Neural cell (in vitro differentiated cells): ENCODE data around the gene SLC25A30. TPM values are rescaled to one million over a fixed set of nuclear protein-coding genes. Genes with fewer than 3 reads are reported as not detected.
"Not testable (repeated sequence)": the region's sequence is repeated elsewhere in the genome, so short reads cannot be mapped to it uniquely, and the experiment has no call there.

Source experiments
- H2AFZ ChIP-seq: fragments of 200-600, 300-800 bp; sonication (generic), shearing (Covaris generic); 2 replicates; pipeline ENCODE4 v1.6.0; 2014; ENCODE audit warnings: low read depth, mild to moderate bottlenecking, antibody characterized with exemption, low read length, moderate library complexity
- H3F3A ChIP-seq: fragments of 200-600 bp; shearing (Covaris generic); 2 replicates; pipeline ENCODE4 v1.6.1; 2016; ENCODE audit warnings: mild to moderate bottlenecking, moderate library complexity, mixed read lengths, antibody characterized with exemption, low read length; ENCODE audit not compliant: insufficient read depth, poor library complexity, severe bottlenecking
- H3K27ac ChIP-seq: fragments of 200-600, 300-800 bp; sonication (generic), shearing (Covaris generic); 2 replicates; pipeline ENCODE4 v1.5.1; 2014; ENCODE audit warnings: mild to moderate bottlenecking, low read length, moderate library complexity
- H3K27me3 ChIP-seq: fragments of 300-800, 200-600 bp; sonication (generic), shearing (Covaris generic); 2 replicates; pipeline ENCODE4 v1.6.0; 2014; ENCODE audit warnings: mild to moderate bottlenecking, low read depth, low read length, moderate library complexity; ENCODE audit not compliant: insufficient read depth
- H3K36me3 ChIP-seq: fragments of 300-800, 200-600 bp; sonication (generic), shearing (Covaris generic); 2 replicates; pipeline ENCODE4 v1.5.1; 2014; ENCODE audit warnings: mild to moderate bottlenecking, antibody characterized with exemption, low read length, moderate library complexity; ENCODE audit not compliant: insufficient read depth
- H3K4me2 ChIP-seq: fragments of 300-800, 200-600 bp; sonication (generic), shearing (Covaris generic); 2 replicates; pipeline ENCODE4 v1.6.0; 2014; ENCODE audit warnings: mild to moderate bottlenecking, low read length
- H3K4me3 ChIP-seq: fragments of 300-800, 200-600 bp; sonication (generic), shearing (Covaris generic); 2 replicates; pipeline ENCODE4 v1.5.1; 2014; ENCODE audit warnings: mild to moderate bottlenecking, low read length, moderate library complexity
- H3K79me2 ChIP-seq: fragments of 200-600 bp; shearing (Covaris generic); replicated peaks from 2 replicates; pipeline ENCODE4 v1.6.0; 2014; ENCODE audit warnings: mild to moderate bottlenecking, low read length, moderate library complexity; ENCODE audit not compliant: insufficient read depth
- H3K9ac ChIP-seq: fragments of 300-800, 200-600 bp; sonication (generic), shearing (Covaris generic); 2 replicates; pipeline ENCODE4 v1.6.1; 2016; ENCODE audit warnings: mild to moderate bottlenecking, low read length, mixed read lengths
- H3K9me2 ChIP-seq: fragments of 200-600 bp; shearing (Covaris generic); 2 replicates; pipeline ENCODE4 v1.6.1; 2016; ENCODE audit warnings: mild to moderate bottlenecking, low read length, mixed read lengths; ENCODE audit not compliant: insufficient read depth
- H3K9me3 ChIP-seq: fragments of 200-600, 300-800 bp; sonication (generic), shearing (Covaris generic); 2 replicates; pipeline ENCODE4 v1.6.1; 2016; ENCODE audit warnings: mild to moderate bottlenecking, mixed run types, low read length, moderate library complexity, mixed read lengths
- H4K20me1 ChIP-seq: fragments of 200-600 bp; shearing (Covaris generic); 2 replicates; pipeline ENCODE4 v1.6.1; 2016; ENCODE audit warnings: mild to moderate bottlenecking, mixed run types; ENCODE audit not compliant: insufficient read depth
- EP300 ChIP-seq: fragments of 450-650 bp; conservative IDR thresholded peaks from 2 replicates; pipeline ENCODE4 v1.6.1; 2014; ENCODE audit warnings: antibody characterized with exemption, mild to moderate bottlenecking, moderate library complexity; ENCODE audit not compliant: poor library complexity, severe bottlenecking
- EZH2 ChIP-seq: fragments of 200-600, 300-800 bp; shearing (Covaris generic), sonication (generic); IDR thresholded peaks from 2 replicates; pipeline ENCODE4 v1.6.1; 2014; ENCODE audit warnings: antibody characterized with exemption, low read length, borderline replicate concordance, mild to moderate bottlenecking; ENCODE audit not compliant: insufficient read depth, poor library complexity, severe bottlenecking
- MXI1 ChIP-seq: fragments of 450-650 bp; conservative IDR thresholded peaks from 2 replicates; pipeline ENCODE4 v1.6.1; 2014; ENCODE audit warnings: antibody characterized with exemption, mild to moderate bottlenecking; ENCODE audit not compliant: poor library complexity, severe bottlenecking
- POLR2AphosphoS5 ChIP-seq: IDR thresholded peaks from 2 replicates; pipeline ENCODE4 v1.6.1; 2012
- RAD21 ChIP-seq: fragments of 450-650 bp; conservative IDR thresholded peaks from 2 replicates; pipeline ENCODE4 v1.6.1; 2014; ENCODE audit warnings: antibody characterized with exemption, mild to moderate bottlenecking, moderate library complexity
- REST ChIP-seq: IDR thresholded peaks from 2 replicates; pipeline ENCODE4 v1.6.1; 2012; ENCODE audit warnings: borderline replicate concordance
- SMC3 ChIP-seq: fragments of 450-650 bp; conservative IDR thresholded peaks from 2 replicates; pipeline ENCODE4 v1.6.1; 2014; ENCODE audit warnings: antibody characterized with exemption, mild to moderate bottlenecking, moderate library complexity; ENCODE audit not compliant: poor library complexity
- TAF1 ChIP-seq: IDR thresholded peaks from 2 replicates; pipeline ENCODE4 v1.6.1; 2012; ENCODE audit warnings: low read depth
- polyA plus RNA-seq: library from polyadenylated mRNA; depleted of rRNA; stranded (reverse); fragments of >200 nt; gene quantifications from 2 replicates; pipeline ENCODE4 v1.2.3, GENCODE V29; 2014
- TF ChIP-seq, protein P1 (sequence below): fragments of 450-650 bp; IDR thresholded peaks from 2 replicates; pipeline ENCODE4 v1.5.1; 2014; ENCODE audit warnings: antibody characterized with exemption, mild to moderate bottlenecking, moderate library complexity; ENCODE audit not compliant: poor library complexity, severe bottlenecking

SLC25A30 gene
- polyA plus RNA-seq, 1 donor from 2014 or later: 4.9 TPM

DNA sequence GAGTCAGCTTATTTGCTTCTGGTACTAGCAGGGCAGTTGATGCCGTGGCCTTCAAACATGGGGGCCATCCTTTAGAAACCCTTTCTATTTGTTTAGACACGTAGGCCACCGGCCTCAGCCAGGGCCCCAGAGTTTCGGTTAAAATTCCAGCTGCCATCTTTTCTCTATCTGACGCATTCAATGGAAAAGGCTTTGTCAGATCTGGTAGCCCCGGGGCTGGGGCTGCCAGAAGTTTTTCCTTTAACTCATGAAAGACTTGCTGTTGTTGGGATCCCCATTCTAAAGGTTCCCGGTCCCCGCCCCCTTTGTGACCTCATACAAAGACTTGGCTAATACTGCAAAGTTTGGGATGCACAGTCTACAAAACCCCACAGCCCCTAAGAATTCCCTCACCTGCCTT, 41.5 kb downstream of the SLC25A30 start:
- H3K79me2 ChIP-seq, H3K27me3 ChIP-seq, H3K4me2 ChIP-seq, H2AFZ ChIP-seq, H3K4me3 ChIP-seq, H3K9ac ChIP-seq, H3K9me3 ChIP-seq, H3K36me3 ChIP-seq, H3F3A ChIP-seq, H3K27ac ChIP-seq, H4K20me1 ChIP-seq, H3K9me2 ChIP-seq: not testable (repeated sequence)

- Histone ChIP-seq H2AFZ (no peak overlapping the region), H3K27me3 (no peaks in the 10 kb centered on the region), H3K4me2 (no peak overlapping the region), H3K27ac (no peak overlapping the region), H3F3A (no peaks in the 10 kb centered on the region), H3K9me2 (no peaks in the 10 kb centered on the region), H4K20me1 (no peaks in the 10 kb centered on the region), H3K4me3 (no peak overlapping the region), H3K36me3 (no peaks in the 10 kb centered on the region), H3K9ac (no peak overlapping the region), H3K79me2 (no peaks in the 10 kb centered on the region), H3K9me3 (no peaks in the 10 kb centered on the region)
- TF ChIP-seq RAD21 (no peak), SMC3 (no peak), REST (no peak), EP300 (no peak), EZH2 (no peak), MXI1 (no peak), TAF1 (no peak)
- TF ChIP-seq, protein P1, sequence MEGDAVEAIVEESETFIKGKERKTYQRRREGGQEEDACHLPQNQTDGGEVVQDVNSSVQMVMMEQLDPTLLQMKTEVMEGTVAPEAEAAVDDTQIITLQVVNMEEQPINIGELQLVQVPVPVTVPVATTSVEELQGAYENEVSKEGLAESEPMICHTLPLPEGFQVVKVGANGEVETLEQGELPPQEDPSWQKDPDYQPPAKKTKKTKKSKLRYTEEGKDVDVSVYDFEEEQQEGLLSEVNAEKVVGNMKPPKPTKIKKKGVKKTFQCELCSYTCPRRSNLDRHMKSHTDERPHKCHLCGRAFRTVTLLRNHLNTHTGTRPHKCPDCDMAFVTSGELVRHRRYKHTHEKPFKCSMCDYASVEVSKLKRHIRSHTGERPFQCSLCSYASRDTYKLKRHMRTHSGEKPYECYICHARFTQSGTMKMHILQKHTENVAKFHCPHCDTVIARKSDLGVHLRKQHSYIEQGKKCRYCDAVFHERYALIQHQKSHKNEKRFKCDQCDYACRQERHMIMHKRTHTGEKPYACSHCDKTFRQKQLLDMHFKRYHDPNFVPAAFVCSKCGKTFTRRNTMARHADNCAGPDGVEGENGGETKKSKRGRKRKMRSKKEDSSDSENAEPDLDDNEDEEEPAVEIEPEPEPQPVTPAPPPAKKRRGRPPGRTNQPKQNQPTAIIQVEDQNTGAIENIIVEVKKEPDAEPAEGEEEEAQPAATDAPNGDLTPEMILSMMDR: no peak
These were observed 43.3 kb downstream of the SLC25A30 start for GRCh38 chr13:45374917-45375316.

- Histone ChIP-seq H3K9me3 (no peaks in the 10 kb centered on the region), H3K27me3 (no peaks in the 10 kb centered on the region), H3K4me2 (no peak overlapping the region), H4K20me1 (no peaks in the 10 kb centered on the region), H3K9ac (no peak overlapping the region), H3F3A (no peaks in the 10 kb centered on the region), H3K9me2 (no peaks in the 10 kb centered on the region), H3K79me2 (no peaks in the 10 kb centered on the region), H3K4me3 (no peak overlapping the region), H2AFZ (no peak overlapping the region), H3K27ac (no peak overlapping the region), H3K36me3 (no peaks in the 10 kb centered on the region)
- TF ChIP-seq REST (no peak), TAF1 (no peak), RAD21 (no peak), SMC3 (no peak), MXI1 (no peak), EZH2 (no peak), EP300 (no peak), POLR2AphosphoS5 (no peak)
- TF ChIP-seq, protein P1: no peak
These were observed 45.0 kb downstream of the SLC25A30 start for GRCh38 chr13:45373162-45373547.
